Measurements from ENCODE around the gene NUP210.

The NUP210 gene

DNA sequence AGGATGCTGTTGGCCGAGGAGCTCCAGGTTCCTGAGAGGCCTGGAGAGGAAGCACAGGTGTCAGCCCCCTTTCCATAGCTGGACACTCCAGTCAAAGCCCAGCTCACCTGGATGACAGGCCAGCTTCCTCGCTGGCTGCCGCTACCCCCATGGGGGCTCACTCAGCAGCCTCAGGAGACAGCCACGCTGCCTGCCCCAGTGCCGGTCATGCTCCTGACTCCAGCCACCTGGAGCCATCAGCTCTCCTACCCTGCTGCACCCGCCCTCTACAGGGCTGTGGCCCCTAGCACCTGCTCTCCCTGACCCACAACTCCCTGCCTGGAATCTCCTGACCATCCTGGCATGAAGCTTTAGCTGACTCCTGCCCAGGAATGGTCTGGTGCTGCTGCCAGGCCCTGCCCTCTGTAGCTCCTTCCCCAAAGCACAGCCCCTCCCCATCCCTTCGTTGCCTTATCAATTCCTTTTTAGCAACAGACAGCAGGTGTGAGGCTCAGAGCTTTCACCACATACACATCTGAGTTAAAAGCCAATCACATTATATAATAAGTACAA lies 94.2 kb downstream of the NUP210 start:
- Histone ChIP-seq H2BK12ac (ENCODE audit: low read length) (no peak overlapping the region), H3K18ac (ENCODE audit: low read length) (no peak overlapping the region), H2AFZ (ENCODE audit: low read length) (no peak overlapping the region), H3K36me3 (replicated peaks in 1 of 2; ENCODE audit: control insufficient read depth in 2 of 2, insufficient read depth in 2 of 2, low read length in 2 of 2) (peaks cover 70 to 100% of the 10 kb centered on the region in 2 donors), H2BK120ac (ENCODE audit: low read depth, low read length) (no peak overlapping the region), H2BK15ac (ENCODE audit: low read length) (no peak overlapping the region), H3K27ac (replicated peaks; ENCODE audit: low read length) (no peak overlapping the region), H3K14ac (ENCODE audit: low read length) (no peak overlapping the region), H3K9ac (ENCODE audit: low read depth, low read length, poor library complexity) (peak overlapping the region; percentile 34), H3K4me2 (ENCODE audit: insufficient read depth, low read length, poor library complexity, severe bottlenecking) (no peak overlapping the region), H2AK5ac (ENCODE audit: low read depth, low read length) (no peak overlapping the region), H3K4ac (ENCODE audit: low read length) (no peak overlapping the region), H3K27me3 (ENCODE audit: control insufficient read depth in 3 of 3, insufficient read depth in 3 of 3, low read depth in 1 of 3, low read length in 3 of 3) (no peaks in the 10 kb centered on the region), H3K4me3 (ENCODE audit: low read length in 2 of 2) (no peak overlapping the region), H3K4me1 (ENCODE audit: control insufficient read depth in 2 of 2, insufficient read depth in 1 of 2, low read depth in 1 of 2, low read length in 2 of 2) (no peaks in the 10 kb centered on the region), H2BK5ac (ENCODE audit: low read length) (no peak overlapping the region), H4K8ac (ENCODE audit: low read depth, low read length) (no peak overlapping the region), H4K91ac (ENCODE audit: low read depth, low read length, poor library complexity) (no peak overlapping the region), H3K9me3 (replicated peaks in 1 of 2; ENCODE audit: control insufficient read depth in 2 of 2, insufficient read depth in 1 of 2, low read depth in 1 of 2, low read length in 2 of 2) (no peaks in the 10 kb centered on the region), H3K23ac (ENCODE audit: low read depth, low read length, poor library complexity) (no peak overlapping the region), H3K79me1 (ENCODE audit: low read depth, low read length) (peaks cover 1% of the 10 kb centered on the region)
- DNase-seq (ENCODE audit: low spot score) = no peak
- no CpG with 5 or more reads among the region's 7 CpGs for WGBS, 2 donors (ENCODE audit: extremely low coverage in 2 of 2, insufficient read length in 2 of 2, insufficient replicate concordance in 1 of 2)

DNA sequence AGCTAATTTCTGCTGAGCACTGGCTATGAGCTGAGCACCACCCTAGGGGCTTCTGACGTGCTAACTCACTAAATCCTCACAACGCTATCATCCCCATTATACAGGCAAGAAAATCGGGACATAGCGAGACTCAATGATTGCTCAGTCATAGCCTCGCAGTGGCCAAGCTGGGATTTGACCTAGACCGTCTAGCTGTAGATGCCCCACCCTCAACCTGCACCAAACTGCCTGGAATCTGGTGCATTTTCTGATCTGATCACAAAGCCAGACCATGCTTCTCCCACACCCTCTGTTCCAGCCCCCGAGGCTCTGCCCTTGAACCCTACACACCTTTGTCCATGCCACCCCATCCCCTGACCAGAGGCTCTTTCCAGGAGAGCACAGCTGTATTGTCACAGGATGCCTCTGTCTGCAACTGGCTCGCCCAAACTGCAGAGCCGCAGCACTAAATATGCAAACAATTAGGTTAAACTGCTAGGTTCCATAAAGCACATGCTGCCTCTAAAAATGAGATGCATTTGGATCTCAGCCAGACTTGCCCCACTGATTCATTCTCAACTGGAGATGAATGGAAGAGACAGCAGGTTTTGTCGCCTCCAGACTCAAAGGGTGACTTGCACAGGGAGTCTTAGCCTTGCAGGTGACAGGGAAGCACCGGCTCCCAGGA lies 95.2 kb downstream of the NUP210 start:
- no CpG with 5 or more reads among the region's 11 CpGs for WGBS, 2 donors (ENCODE audit: extremely low coverage in 2 of 2, insufficient read length in 2 of 2, insufficient replicate concordance in 1 of 2)
- H3K27ac ChIP-seq (replicated peaks; ENCODE audit: low read length) = no peak overlapping the region
- no peaks in the 10 kb centered on the region for H3K27me3 ChIP-seq (ENCODE audit: control insufficient read depth in 3 of 3, insufficient read depth in 3 of 3, low read depth in 1 of 3, low read length in 3 of 3)
- H3K4me1 ChIP-seq (ENCODE audit: control insufficient read depth in 2 of 2, insufficient read depth in 1 of 2, low read depth in 1 of 2, low read length in 2 of 2) = no peaks in the 10 kb centered on the region
- H2AK5ac ChIP-seq (ENCODE audit: low read depth, low read length) = no peak overlapping the region
- no peak overlapping the region for H3K23ac ChIP-seq (ENCODE audit: low read depth, low read length, poor library complexity)
- H3K14ac ChIP-seq (ENCODE audit: low read length) = no peak overlapping the region
- H3K36me3 ChIP-seq (replicated peaks in 1 of 2; ENCODE audit: control insufficient read depth in 2 of 2, insufficient read depth in 2 of 2, low read length in 2 of 2) = peaks cover 68 to 97% of the 10 kb centered on the region in 2 donors
- no peak overlapping the region for H2BK12ac ChIP-seq (ENCODE audit: low read length)
- no peak overlapping the region for H4K91ac ChIP-seq (ENCODE audit: low read depth, low read length, poor library complexity)
- H2BK120ac ChIP-seq (ENCODE audit: low read depth, low read length) = no peak overlapping the region
- H3K9me3 ChIP-seq (replicated peaks in 1 of 2; ENCODE audit: control insufficient read depth in 2 of 2, insufficient read depth in 1 of 2, low read depth in 1 of 2, low read length in 2 of 2) = no peaks in the 10 kb centered on the region
- H3K4ac ChIP-seq (ENCODE audit: low read length) = no peak overlapping the region
- peaks cover 1% of the 10 kb centered on the region for H3K79me1 ChIP-seq (ENCODE audit: low read depth, low read length)
- H3K9ac ChIP-seq (ENCODE audit: low read depth, low read length, poor library complexity) = no peak overlapping the region
- no peak for DNase-seq (ENCODE audit: low spot score)
- H3K4me2 ChIP-seq (ENCODE audit: insufficient read depth, low read length, poor library complexity, severe bottlenecking) = no peak overlapping the region
- H3K4me3 ChIP-seq (ENCODE audit: low read length in 2 of 2) = no peak overlapping the region
- no peak overlapping the region for H4K8ac ChIP-seq (ENCODE audit: low read depth, low read length)
- H2BK5ac ChIP-seq (ENCODE audit: low read length) = peak overlapping the region; percentile 39
- no peak overlapping the region for H3K18ac ChIP-seq (ENCODE audit: low read length)
- H2BK15ac ChIP-seq (ENCODE audit: low read length) = no peak overlapping the region
- H2AFZ ChIP-seq (ENCODE audit: low read length) = no peak overlapping the region

DNA sequence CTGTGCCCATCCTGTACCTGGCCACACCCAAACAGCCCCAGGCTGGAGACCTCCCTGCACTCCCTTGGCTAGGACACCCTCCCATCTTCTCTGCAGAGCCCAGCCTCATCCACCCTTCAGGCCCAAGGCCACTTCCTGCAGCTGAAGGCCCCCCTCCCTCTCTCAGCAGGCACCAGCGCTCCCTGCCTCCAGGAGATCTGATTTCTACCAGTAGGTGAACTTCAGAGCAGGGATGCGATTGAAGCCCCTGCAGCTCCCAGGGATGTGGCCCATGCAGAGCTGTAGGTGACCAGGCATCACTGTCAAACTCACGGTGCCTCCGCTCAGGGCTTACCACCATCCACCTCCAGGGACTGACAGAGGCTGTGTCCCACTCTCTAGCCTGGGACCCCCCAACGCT lies 96.3 kb downstream of the NUP210 start:
- Histone ChIP-seq H3K23ac (ENCODE audit: low read depth, low read length, poor library complexity) (no peak overlapping the region), H3K18ac (ENCODE audit: low read length) (peak overlapping the region; percentile 19), H2BK120ac (ENCODE audit: low read depth, low read length) (no peak overlapping the region), H3K9ac (ENCODE audit: low read depth, low read length, poor library complexity) (peak overlapping the region; percentile 35), H3K9me3 (replicated peaks in 1 of 2; ENCODE audit: control insufficient read depth in 2 of 2, insufficient read depth in 1 of 2, low read depth in 1 of 2, low read length in 2 of 2) (no peaks in the 10 kb centered on the region), H3K4me1 (ENCODE audit: control insufficient read depth in 2 of 2, insufficient read depth in 1 of 2, low read depth in 1 of 2, low read length in 2 of 2) (no peaks in the 10 kb centered on the region), H3K4me2 (ENCODE audit: insufficient read depth, low read length, poor library complexity, severe bottlenecking) (no peak overlapping the region), H2AK5ac (ENCODE audit: low read depth, low read length) (no peak overlapping the region), H2BK12ac (ENCODE audit: low read length) (no peak overlapping the region), H3K79me1 (ENCODE audit: low read depth, low read length) (peaks cover 4% of the 10 kb centered on the region), H3K27me3 (ENCODE audit: control insufficient read depth in 3 of 3, insufficient read depth in 3 of 3, low read depth in 1 of 3, low read length in 3 of 3) (no peaks in the 10 kb centered on the region), H3K36me3 (replicated peaks in 1 of 2; ENCODE audit: control insufficient read depth in 2 of 2, insufficient read depth in 2 of 2, low read length in 2 of 2) (peaks cover 70 to 97% of the 10 kb centered on the region in 2 donors), H4K91ac (ENCODE audit: low read depth, low read length, poor library complexity) (no peak overlapping the region), H2AFZ (ENCODE audit: low read length) (no peak overlapping the region), H2BK5ac (ENCODE audit: low read length) (no peak overlapping the region), H3K14ac (ENCODE audit: low read length) (no peak overlapping the region), H2BK15ac (ENCODE audit: low read length) (no peak overlapping the region), H3K4ac (ENCODE audit: low read length) (no peak overlapping the region), H4K8ac (ENCODE audit: low read depth, low read length) (no peak overlapping the region), H3K4me3 (ENCODE audit: low read length in 2 of 2) (no peak overlapping the region), H3K27ac (replicated peaks; ENCODE audit: low read length) (no peak overlapping the region)
- DNase-seq (ENCODE audit: low spot score) = no peak
- WGBS, 2 donors (ENCODE audit: extremely low coverage in 2 of 2, insufficient read length in 2 of 2, insufficient replicate concordance in 1 of 2) = no CpG with 5 or more reads among the region's 5 CpGs

DNA sequence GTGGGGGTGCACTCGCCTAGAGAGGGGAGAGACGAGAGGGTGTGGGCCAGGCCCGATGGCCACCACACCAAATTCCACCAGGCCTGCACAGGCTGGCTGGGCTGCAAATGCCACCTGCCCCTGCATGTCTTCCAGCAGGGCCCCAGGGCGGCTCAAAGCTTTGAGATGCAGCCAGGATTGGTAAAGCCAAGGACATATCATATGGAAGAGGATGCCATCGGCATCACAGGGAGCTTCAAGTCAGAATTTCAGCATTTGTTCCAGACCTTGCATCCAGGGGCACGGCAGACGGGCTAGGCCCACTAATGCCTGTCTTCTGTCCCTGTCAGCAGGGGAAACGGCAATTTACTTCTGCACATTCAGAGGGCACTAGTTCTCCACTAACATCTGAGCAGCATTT lies 97.8 kb downstream of the NUP210 start:
- no peaks in the 10 kb centered on the region for H3K9me3 ChIP-seq (replicated peaks in 1 of 2; ENCODE audit: control insufficient read depth in 2 of 2, insufficient read depth in 1 of 2, low read depth in 1 of 2, low read length in 2 of 2)
- WGBS, 2 donors (ENCODE audit: extremely low coverage in 2 of 2, insufficient read length in 2 of 2, insufficient replicate concordance in 1 of 2) = no CpG with 5 or more reads among the region's 8 CpGs

More for the DNA sequence above, 97.8 kb downstream of the NUP210 start:
- no peak overlapping the region for H3K4ac ChIP-seq (ENCODE audit: low read length)
- no peak overlapping the region for H4K8ac ChIP-seq (ENCODE audit: low read depth, low read length)
- H3K79me1 ChIP-seq (ENCODE audit: low read depth, low read length) = peaks cover 4% of the 10 kb centered on the region
- H4K91ac ChIP-seq (ENCODE audit: low read depth, low read length, poor library complexity) = no peak overlapping the region
- no peak overlapping the region for H2AFZ ChIP-seq (ENCODE audit: low read length)
- H2BK120ac ChIP-seq (ENCODE audit: low read depth, low read length) = no peak overlapping the region
- H2AK5ac ChIP-seq (ENCODE audit: low read depth, low read length) = no peak overlapping the region
- H2BK5ac ChIP-seq (ENCODE audit: low read length) = no peak overlapping the region
- no peaks in the 10 kb centered on the region for H3K4me1 ChIP-seq (ENCODE audit: control insufficient read depth in 2 of 2, insufficient read depth in 1 of 2, low read depth in 1 of 2, low read length in 2 of 2)
- H2BK15ac ChIP-seq (ENCODE audit: low read length) = no peak overlapping the region
- H3K14ac ChIP-seq (ENCODE audit: low read length) = no peak overlapping the region
- H3K23ac ChIP-seq (ENCODE audit: low read depth, low read length, poor library complexity) = no peak overlapping the region
- no peak for DNase-seq (ENCODE audit: low spot score)
- no peak overlapping the region for H3K27ac ChIP-seq (replicated peaks; ENCODE audit: low read length)
- H2BK12ac ChIP-seq (ENCODE audit: low read length) = no peak overlapping the region
- H3K4me2 ChIP-seq (ENCODE audit: insufficient read depth, low read length, poor library complexity, severe bottlenecking) = no peak overlapping the region
- no peak overlapping the region for H3K4me3 ChIP-seq (ENCODE audit: low read length in 2 of 2)
- H3K9ac ChIP-seq (ENCODE audit: low read depth, low read length, poor library complexity) = peak overlapping the region; percentile 22
- H3K27me3 ChIP-seq (ENCODE audit: control insufficient read depth in 3 of 3, insufficient read depth in 3 of 3, low read depth in 1 of 3, low read length in 3 of 3) = no peaks in the 10 kb centered on the region
- H3K36me3 ChIP-seq (replicated peaks in 1 of 2; ENCODE audit: control insufficient read depth in 2 of 2, insufficient read depth in 2 of 2, low read length in 2 of 2) = peaks cover 68 to 97% of the 10 kb centered on the region in 2 donors
- no peak overlapping the region for H3K18ac ChIP-seq (ENCODE audit: low read length)
